GM12801 (cell line): ENCODE data around the gene ITPRIP.

Source experiments
- CTCF ChIP-seq: IDR thresholded peaks from one replicate; pipeline ENCODE4 v1.5.1; 2011; ENCODE audit warnings: control low read depth; ENCODE audit not compliant: insufficient read length; ENCODE audit errors: extremely low read depth

The ITPRIP gene

GRCh38 chr10:104317269-104317710 is 21.0 kb downstream of the ITPRIP start:
- TF ChIP-seq CTCF, result no peak

- TF ChIP-seq CTCF, result no peak
Measured at GRCh38 chr10:104316321-104317099, 21.8 kb downstream of the ITPRIP start.

- TF ChIP-seq CTCF, result no peak
Measured at GRCh38 chr10:104315486-104315921, 22.8 kb downstream of the ITPRIP start.

- TF ChIP-seq CTCF, result no peak
Measured at GRCh38 chr10:104314591-104315485, 23.4 kb downstream of the ITPRIP start.

GRCh38 chr10:104311184-104311720 is 27.0 kb downstream of the ITPRIP start:
- TF ChIP-seq CTCF, result no peak

GRCh38 chr10:104309980-104310978 is 28.0 kb downstream of the ITPRIP start:
- no peak for TF ChIP-seq CTCF
